CD4-positive, alpha-beta T cell treated with Interleukin-15 for 1 hour (primary cell): Measurements from ENCODE around the gene MACROD2.

Experiments
- DNase-seq: peaks from one replicate; pipeline ENCODE4 v3.0.0-alpha.2; 2020

Gene MACROD2

DNA sequence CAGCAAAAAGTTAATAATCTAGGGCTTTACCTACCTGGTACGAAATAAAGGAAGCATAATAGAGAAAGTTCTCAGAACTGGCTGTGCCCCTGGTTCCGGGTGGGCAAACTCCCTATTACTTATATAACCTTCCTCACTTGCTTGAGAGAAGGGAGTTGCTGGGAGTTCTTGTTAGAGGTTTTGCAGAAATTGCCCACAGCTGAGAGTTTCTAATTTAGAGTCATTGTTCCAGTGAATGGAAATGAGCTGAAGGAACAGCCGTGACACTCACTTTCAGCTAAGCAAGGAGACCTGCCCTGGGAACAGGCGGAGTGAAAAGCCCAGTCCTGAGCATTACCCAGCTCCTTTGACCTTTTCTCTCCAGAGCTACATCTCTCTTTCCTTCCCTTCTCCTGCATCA, 936.7 kb downstream of the MACROD2 start:
- DNase-seq, result no peak

DNA sequence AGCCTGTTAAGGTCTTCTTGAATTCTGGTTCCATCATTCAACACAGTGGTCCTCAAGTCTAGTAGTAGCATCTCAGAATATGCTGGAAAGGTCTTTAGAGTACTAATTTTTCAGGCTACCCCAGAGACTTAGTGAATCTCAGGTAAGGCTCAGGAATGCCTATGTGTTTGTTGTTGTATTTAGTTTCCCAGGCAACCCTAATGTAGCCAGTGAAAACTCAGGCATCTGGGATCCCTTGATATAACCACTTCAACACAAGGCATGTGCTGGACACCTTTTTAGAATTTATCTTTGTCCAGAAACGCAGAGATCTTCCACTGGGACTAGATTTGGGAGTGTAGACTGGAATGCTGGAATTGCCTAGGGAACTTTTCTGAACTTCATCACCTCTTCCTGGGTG, 940.0 kb downstream of the MACROD2 start:
- no peak for DNase-seq

DNA sequence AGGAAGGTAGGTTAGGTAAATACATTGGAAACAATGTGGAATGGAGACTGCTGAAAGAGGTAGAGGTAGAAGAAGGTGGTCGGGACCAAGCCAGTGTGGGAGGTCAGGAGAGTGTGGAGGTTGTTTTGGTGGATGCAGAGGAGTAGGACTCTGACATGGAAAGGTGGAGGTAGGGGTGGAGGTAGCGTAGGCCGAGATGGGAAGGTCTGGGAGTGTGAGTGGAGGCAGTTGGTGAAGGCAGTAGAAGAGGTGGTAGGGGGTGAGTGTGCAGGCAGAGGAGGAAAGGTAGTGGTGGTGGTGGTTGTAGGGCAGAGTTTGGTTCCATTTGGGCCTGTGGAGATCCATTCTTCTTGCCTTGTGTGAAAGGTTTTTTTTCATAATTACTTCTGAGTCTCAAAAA, 941.7 kb downstream of the MACROD2 start:
- DNase-seq, result no peak

DNA sequence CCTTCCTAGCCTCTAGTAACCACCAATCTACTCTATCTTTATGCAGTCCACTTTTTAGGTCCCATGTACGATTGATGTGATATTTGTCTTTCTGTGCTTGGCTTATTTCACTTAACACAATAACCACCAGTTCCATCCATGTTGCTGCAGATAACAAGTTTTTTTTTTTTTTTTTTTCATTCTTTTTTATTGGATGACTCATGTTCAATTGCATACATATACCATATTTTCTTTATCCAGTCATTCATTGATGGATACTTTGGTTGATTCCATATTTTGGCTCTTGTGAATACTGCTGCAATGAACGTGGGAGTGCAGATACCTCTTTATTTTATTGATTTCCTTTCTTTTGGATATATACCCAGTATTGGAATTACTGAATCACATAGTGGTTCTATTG, 942.5 kb downstream of the MACROD2 start:
- no peak for DNase-seq

DNA sequence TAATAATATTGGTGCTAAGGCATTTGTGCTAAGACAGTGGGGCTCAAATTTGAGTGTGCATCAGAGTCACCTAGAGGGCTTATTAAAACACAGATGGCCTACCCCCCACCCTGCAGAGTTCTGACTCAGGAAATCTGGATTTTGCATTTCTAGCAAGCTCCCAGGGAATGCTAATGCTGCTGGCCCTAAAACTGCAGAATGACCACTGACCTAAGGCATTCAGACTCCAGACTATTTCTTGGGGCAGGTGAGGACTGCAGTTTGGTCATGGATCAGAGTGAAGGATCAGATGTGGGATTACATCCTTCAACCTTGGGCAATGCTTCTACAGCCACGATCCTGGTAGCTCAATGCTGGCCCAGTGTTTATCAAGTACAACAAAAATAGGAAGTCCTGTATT, 952.2 kb downstream of the MACROD2 start:
- DNase-seq, result no peak

DNA sequence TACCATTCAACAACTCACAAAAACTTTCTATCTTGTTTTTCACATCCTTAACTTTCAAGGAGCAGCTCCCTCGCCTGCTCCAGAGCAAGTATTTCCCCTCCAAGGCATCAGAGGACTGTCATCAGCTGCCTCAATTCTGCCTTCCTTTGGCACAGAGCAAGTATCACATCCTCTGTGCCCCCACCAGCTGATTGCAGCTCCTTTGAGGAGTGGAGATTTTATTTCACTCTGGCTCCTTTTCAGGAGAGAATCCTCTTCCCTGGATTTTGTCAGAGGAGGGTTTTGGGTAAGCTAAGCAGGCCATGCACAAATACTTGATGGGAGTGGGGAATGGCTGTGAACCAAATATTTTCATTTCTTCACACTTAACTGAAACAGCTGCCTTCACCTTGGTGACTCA, 952.6 kb downstream of the MACROD2 start:
- DNase-seq, result no peak

DNA sequence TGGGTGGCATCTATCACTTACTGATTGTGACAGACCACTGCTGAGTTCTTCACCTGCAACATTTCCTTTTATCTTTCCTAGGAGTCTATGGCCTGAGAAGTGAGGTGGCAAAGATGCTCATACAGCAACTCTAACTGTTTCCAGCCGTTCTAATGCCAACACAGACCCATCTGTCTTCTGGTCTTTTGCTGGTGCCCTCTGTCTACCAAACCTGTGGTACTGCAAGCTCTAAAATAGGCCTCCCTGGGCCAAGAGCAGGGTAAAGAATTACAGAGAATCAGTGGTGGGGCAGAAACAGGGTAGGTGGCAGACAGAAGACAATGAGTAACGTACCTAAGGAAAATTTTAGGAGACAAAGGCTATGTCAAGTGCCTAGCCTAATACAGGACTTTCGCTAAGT, 953.1 kb downstream of the MACROD2 start:
- no peak for DNase-seq

DNA sequence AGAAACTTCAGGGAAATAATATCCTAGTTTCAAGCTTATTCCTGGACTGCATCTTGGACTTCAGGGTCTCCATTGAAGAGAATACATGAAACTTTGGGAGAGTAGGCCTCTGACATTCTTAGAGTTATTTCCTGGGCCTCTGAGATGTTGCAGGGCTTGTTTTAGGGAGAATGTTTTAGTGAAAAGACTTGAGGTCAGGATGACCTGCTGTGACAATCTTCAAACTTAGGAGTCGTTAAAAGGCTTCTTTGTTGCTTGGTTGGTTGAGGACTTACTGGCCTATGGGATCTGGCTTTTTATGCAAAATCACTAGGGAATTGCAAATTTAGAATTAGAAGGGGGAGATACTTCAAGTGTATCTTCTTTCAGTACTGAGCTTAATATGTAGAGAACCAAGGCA, 955.3 kb downstream of the MACROD2 start:
- DNase-seq, result no peak

DNA sequence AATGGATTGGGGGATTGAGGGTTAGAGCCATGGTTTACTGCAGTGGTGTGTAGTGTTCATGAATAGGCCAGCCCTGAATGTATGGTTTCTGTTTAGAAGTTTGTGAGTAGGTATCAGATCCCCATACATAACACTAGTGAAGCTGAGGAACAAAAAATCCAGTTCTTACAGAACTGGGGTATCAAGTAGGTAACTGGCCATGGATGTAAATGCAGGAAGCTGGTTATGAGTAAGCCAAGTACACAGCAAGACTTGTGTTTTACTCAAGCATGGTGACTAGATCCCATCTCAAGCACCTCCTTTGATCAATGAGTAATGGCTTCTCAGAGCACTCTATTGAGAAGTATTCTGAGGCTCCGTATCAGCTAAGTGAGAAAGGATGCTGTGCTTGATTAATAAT, 955.8 kb downstream of the MACROD2 start:
- DNase-seq, result no peak

DNA sequence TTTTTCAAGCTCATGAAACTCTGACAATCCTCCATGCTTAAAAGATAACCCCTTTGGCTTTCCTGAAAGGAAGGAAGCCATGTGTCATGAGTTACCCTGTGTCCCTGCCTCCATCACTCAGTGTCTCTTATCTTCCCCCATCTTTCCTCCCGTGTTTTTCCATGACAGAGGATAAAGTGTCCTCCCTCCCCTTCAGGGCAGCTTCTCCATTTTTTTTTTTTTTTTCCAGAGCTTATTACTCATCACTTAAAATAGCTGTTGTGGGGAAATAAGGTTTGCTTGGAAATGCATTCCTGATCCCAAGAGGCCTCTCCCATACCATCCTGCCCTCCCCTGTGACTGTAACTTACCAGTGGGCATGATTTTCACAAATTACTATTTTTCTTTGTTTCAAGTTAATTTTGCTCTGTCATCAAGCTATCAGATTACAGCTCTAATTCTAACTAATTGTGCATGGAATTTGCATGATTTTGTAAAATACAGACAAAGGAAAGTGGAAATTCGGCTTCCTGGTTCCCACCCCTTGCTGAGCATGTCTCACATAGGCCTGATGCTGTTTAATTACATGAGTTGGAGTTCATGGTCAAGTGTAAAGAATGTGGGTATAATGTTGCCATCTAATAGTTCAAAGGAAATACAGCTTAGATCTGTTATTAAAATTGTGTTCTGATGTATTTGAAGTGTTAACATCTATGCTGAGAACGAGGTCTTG, 956.5 kb downstream of the MACROD2 start:
- DNase-seq, result no peak

DNA sequence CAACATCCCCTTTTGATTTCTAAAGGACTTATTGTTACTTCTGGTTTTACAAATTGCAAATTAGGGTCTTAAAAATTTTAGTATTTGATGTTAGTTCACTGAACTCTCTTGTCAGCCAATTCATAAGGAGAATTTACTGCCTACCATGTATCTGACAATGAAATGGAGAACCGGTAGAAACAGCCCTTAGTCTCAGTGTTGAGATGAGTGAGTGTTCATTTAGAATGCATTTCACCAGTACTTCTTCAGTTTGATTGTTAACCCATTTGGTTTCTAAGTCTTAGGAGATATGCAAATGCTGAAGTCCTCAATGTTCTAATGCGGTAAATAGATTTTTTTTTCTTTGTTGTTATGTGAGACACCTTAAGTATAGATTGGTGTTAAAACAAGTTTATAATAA, 958.4 kb downstream of the MACROD2 start:
- no peak for DNase-seq

DNA sequence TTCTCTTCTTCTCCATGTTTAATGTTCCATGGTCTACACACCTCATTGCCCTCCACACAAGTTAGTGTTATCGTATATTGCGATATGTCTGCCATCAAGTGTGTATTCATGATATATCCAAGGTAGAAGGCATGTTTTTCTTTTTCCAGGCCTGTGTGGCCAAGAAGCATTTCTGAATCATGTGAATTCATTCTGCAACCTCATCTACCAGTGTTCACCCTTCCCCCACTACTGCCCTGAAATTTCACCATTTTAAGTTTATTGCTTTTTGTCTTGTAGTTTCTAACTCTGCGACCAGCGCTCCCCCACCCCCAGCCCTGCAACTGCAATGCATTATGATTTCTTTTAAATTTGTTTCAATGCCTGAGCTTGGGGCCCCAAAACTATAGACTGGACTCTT, 960.1 kb downstream of the MACROD2 start:
- no peak for DNase-seq

DNA sequence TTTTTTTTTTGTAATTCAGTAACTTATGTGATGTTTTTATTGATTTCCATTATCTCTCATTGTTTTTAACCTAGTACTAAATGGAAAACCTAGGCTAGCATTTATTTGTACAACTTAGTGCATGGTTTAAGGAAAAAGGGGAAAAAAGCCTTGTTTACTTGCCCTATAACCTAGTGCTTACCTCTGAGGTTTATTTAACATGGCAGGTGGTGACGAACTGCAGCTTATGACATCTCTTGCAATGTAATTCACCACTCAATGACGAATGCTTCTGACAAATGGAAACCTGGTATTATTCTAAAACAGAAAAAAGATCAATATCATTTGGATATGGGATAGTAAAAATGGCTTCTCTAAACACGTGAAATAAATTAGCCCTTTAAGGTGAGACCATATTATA, 960.7 kb downstream of the MACROD2 start:
- no peak for DNase-seq

DNA sequence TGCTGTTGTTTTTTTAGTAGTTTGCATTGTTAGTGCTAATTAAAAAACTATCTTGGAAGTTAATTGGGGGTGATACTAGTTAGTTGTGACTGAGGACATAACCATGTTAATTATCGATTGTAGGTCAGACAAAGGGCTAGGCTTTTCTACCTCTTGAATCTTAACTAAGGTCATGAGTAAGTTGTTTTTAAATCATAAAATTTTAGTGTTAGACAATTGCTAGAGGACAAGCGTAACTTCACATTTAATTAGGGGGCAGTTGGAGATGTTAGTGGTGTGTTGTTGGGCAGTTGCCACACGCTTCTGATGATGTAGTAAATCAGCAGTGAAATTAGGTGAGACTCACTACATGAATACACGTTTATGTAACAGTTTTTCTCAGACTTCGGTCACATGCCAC, 961.2 kb downstream of the MACROD2 start:
- DNase-seq, result no peak

DNA sequence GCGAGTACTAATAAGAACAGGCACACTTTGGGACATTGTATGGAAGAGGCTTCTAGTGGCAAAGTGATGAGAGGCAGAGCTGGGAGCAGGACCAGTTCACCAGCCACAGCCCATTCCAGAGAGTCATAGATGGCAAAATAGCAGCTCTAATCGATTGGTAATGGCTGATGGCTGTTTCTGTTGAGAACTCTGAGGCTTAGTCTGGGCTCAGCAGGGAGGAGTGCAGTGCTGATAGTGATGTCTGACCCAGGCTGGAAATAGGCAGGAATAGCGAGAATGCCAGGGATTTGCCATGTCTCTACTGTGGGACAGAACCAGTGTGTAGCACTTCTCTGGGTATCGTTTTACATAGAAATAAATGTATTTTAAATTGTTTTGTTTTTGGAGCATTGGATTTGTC, 962.1 kb downstream of the MACROD2 start:
- no peak for DNase-seq

DNA sequence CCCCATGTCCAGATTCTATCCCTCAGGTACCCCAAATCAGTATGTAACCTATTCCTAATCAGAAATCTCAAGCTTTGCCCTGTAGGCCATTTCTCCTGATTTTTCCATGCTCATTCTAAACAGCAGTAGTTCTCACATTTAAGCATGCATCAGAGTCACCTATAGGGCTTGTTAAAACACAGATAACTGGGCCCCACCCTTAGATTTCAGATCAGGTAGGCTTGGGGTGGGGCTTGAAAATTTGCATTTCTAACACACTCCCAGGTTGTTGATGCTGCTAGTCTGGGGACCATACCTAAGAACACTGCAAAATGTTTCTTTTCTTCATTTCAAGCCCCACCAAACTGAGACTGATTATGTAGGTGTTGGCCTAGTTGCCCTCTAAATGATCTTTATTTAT, 963.3 kb downstream of the MACROD2 start:
- no peak for DNase-seq

DNA sequence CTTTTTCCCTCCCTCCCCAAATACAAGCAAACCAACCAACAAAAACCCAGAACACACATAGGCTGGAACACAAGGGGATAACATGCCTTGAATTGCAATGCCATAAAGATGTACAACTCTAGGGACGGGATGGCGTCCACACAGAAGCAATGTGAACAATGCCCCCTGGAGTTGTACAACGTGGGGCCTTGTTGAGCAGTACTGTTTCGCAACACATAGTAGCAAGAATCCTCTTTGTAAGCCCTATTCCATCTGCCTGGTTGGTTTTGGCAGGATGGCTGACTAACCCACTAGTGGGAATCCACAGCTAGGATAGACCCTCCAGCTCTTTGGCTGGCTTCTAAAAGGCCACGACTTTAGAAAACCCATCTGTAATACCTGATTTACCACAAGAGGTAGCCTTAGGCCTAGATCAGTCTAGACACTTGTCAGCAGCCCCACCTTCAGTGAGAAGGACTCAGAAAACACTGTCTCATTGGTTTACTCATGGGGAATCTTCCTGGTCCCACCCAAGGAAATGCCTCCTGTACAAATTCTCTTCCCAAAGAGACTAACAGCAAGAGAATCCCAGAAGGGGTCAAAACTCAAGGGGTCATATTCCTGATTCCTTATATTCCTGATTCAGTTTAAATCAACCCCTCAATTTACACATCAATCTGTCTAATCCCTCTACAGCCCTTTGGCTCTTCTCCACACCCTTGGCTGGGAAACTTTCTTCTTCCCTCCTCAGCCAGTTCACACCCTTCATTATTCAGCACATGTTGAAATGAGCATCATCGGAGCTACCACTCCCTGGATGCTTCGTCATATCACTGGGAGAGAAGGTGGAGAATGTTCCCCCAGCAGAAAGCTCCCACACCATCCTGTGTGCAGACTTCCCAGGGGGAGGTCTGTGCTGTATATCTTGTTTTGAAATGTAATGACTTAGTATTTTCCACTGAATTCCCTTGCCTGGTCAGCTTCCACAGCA, 964.5 kb downstream of the MACROD2 start:
- DNase-seq, result no peak

DNA sequence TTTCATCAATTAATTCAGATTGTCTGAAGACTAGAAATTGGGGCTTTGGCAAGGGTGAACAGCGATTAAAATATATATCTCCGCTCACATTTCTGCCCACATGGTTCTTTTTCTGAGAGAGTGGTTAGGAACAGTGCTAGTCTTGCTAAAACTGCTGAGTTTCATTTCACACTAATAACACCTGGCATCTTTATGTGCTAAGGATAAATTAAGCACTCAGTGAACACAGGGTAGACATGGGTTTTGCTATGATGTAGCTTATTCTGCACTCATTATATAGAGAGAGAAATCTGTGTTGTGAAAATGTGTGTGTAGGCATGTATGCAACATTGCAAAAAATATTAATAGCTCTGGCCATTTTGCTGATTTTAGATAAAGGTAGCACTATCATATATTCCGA, 965.5 kb downstream of the MACROD2 start:
- no peak for DNase-seq

DNA sequence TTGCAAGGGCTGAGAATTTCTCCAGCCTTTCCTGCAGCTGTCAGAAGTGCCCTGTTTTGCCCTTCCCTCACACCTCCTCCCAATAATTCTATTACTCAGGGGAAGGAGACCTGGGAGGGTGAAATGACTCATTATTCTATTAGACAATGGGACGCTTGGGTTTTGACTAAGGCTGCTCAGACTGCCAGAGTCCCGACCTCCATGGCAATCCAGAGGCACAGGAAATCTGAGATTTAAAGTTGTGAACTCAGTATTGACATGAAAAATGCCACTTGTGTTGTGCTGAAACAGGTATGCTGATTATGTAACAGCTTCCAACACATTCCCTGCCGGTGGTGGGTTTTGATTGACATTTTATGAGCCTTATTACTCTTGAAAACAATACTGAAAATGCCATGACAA, 967.9 kb downstream of the MACROD2 start:
- DNase-seq, result no peak

DNA sequence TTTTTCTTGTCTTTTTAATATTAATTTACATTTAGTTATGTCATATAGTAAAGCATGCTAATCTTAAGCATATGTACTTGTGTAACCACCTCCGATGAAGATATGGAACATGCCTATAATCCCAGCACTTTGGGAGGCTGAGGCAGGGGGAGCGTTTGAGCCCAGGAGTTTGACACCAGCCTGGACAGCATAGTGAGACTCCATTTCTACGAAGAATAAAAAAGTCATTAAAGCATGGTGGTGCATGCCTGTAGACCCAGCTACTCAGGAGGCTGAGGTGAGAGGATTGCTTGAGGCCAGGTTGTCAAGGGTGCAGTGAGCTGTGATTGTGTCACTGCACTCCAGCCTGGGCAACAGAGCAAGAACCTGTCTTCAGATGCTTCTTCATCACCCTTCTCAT, 970.9 kb downstream of the MACROD2 start:
- no peak for DNase-seq

DNA sequence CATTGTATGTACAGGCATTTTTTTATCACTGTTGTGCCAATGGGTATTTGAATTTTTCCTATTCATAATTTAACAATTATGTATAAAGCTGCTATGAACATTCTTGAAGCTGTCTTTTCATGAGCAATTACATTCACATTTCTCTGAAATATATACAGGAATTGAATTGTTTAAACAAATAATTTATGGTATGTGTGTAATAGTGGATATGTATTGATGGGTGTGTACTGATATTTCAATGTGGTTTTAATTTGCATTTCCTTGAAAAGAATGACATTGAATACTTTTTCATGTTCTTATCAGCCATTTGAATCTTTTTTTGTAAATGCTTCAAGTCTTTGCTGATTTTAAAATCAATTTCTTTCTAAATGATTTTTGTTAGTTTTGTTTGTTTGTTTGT, 971.5 kb downstream of the MACROD2 start:
- DNase-seq, result no peak

DNA sequence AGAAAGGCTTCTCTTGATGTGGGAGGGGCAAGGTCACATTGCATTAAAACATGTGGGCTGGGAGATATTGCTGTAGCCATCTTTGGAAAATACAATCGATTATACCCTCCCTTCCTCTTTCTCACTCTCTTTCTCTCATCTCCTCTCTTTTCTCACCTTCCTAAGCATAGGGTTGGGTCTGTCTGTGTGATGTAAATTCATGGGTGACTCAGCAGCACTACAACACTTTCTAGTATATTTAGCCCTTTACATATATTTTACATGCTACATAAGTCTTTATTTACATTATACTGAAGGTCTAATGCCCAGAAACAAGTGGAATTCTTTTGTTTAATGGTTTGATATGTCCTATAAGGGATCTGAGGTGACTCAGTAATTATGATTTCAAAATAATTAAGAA, 976.9 kb downstream of the MACROD2 start:
- no peak for DNase-seq

DNA sequence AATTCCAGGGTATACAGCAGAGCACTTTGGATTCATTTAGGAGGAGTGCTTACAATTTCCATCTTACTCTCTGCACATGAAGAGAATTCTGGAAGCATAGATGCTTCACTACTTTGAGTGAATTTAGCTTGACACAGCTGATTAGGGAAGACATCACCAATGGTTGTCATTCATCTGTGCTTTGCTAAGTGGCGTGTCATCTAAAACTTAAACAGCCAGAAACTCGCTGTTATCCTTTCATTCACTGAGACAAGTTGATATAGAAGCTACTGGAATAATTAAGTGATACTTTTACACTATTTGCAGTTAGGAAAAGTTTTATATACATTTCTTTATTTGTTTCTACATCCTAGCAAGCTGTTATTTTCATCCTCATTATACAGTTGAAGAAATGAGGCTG, 977.4 kb downstream of the MACROD2 start:
- DNase-seq, result no peak

DNA sequence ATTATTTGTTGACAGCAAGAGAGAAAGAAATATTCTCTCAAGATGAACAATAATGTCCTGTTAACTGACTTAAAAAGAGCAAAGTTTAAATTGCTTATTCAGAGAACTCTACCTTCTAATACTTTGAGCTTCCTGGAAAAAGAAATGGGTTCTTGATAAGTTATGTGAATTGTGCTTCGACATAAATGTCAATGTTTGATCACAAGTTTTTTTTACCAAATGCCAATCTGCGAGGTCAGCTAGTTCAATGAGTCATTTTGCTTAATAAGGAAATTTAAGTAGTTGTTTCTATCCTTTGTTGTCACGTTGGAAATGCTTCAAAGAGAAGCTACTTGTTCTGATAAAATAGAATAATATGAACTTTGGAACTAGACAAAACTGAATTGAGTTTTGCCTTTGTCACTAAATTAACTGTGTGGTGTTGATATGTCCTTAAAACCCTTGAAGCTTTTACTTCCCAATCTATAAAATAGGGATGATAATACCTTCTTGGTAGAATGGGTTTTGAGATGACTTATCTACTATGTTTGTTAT, 984.2 kb downstream of the MACROD2 start:
- DNase-seq, result no peak
